Panc1 (cell line): ENCODE results near the gene CCDC40. TPM values are rescaled to one million over a fixed set of nuclear protein-coding genes. Genes with fewer than 3 reads are reported as not detected.

Experiments used
- ATAC-seq: fragments of 200-7000 bp; cut with Tn5 transposase; 2 replicates; pipeline ENCODE4 v1.9.1; 2020; ENCODE audit warnings: mild to moderate bottlenecking, moderate library complexity
- BruUV-seq: library from RNA; stranded (reverse); fragments of 400-500 nt; replicated peaks from 2 replicates; lab custom pipeline; 2021; lab: Mats Ljungman, UMichigan
- CTCF ChIA-PET: fragments of 300-600 bp; sonication (Branson Sonifier 250); formaldehyde crosslinking; loops from one replicate; lab custom pipeline; 2022; ENCODE audit warnings: antibody characterized with exemption; lab: Charles Lee
- POLR2A ChIA-PET: fragments of 300-600 bp; sonication (Branson Sonifier 250); formaldehyde crosslinking; loops from one replicate; lab custom pipeline; 2022; ENCODE audit warnings: antibody characterized with exemption; lab: Charles Lee
- DNase-seq: peaks from one replicate; pipeline ENCODE4 v3.0.0-alpha.2; 2010; ENCODE audit warnings: low read depth, low spot score
- H3K27ac ChIP-seq: 2 replicates; pipeline ENCODE4 v1.5.1; 2011; ENCODE audit warnings: mild to moderate bottlenecking, low read length, inconsistent platforms
- H3K27me3 ChIP-seq: fragments of 200-500 bp; sonication (Bioruptor generic); 2 replicates; pipeline ENCODE4 v1.6.0; 2014; ENCODE audit warnings: low read length, inconsistent platforms; ENCODE audit not compliant: control insufficient read depth, insufficient read depth
- H3K36me3 ChIP-seq: fragments of 200-500 bp; sonication (Bioruptor generic); 2 replicates; pipeline ENCODE4 v1.5.1; 2014; ENCODE audit warnings: inconsistent platforms, mild to moderate bottlenecking, low read length, moderate library complexity; ENCODE audit not compliant: control insufficient read depth, insufficient read depth
- H3K4me1 ChIP-seq: 2 replicates; pipeline ENCODE4 v1.5.1; 2011; ENCODE audit warnings: inconsistent platforms, mild to moderate bottlenecking, low read length, moderate library complexity; ENCODE audit not compliant: control insufficient read depth, insufficient read depth
- H3K4me3 ChIP-seq, 2 experiments: 2 replicates each; pipeline ENCODE4 v1.5.1; 2011 to 2012; ENCODE audit warnings: low read depth in 2 of 2, low read length in 2 of 2, mild to moderate bottlenecking in 2 of 2, inconsistent platforms in 1 of 2, moderate library complexity in 1 of 2
- H3K9me3 ChIP-seq: fragments of 200-500 bp; sonication (Bioruptor generic); 2 replicates; pipeline ENCODE4 v1.5.1; 2014; ENCODE audit warnings: low read depth, mild to moderate bottlenecking, inconsistent platforms, low read length, moderate library complexity; ENCODE audit not compliant: control insufficient read depth, insufficient read depth
- CTCF ChIP-seq: fragments of 450-650 bp; IDR thresholded peaks from 2 replicates; pipeline ENCODE4 v1.5.1; 2017; ENCODE audit warnings: mild to moderate bottlenecking
- POLR2AphosphoS5 ChIP-seq: IDR thresholded peaks from 2 replicates; pipeline ENCODE4 v1.6.1; 2012; ENCODE audit warnings: mild to moderate bottlenecking, low read depth, low read length, moderate library complexity
- REST ChIP-seq, 2 experiments: IDR thresholded peaks; 2 replicates each; pipeline ENCODE4 v1.6.1; 2011 to 2012; ENCODE audit warnings: low read depth in 2 of 2, control low read depth in 1 of 2, low read length in 1 of 2, mild to moderate bottlenecking in 1 of 2, moderate library complexity in 1 of 2; ENCODE audit not compliant: insufficient read depth in 1 of 2
- SIN3A ChIP-seq: IDR thresholded peaks from 2 replicates; pipeline ENCODE4 v1.6.1; 2012; ENCODE audit warnings: low read depth, mild to moderate bottlenecking, low read length, moderate library complexity, borderline replicate concordance; ENCODE audit not compliant: insufficient read depth
- TCF7L2 ChIP-seq: IDR thresholded peaks from 2 replicates; pipeline ENCODE4 v1.6.1; 2011; ENCODE audit warnings: mild to moderate bottlenecking, low read depth, low read length, inconsistent platforms
- in situ Hi-C: cut with HindIII; loops from 2 replicates; pipeline ENCODE4 v1.10.0; 2016; ENCODE audit warnings: low sequenced_read_pairs, low pct_unique_long_range_greater_than_20kb
- intact Hi-C: fragments of 100-400 bp; cut with micrococcal nuclease; formaldehyde crosslinking; loops from one replicate; pipeline ENCODE4 v1.10.0; 2022; ENCODE audit not compliant: unreplicated experiment
- total RNA-seq: library from RNA; stranded (reverse); gene quantifications from one replicate; pipeline ENCODE4 v1.2.1, GENCODE V29; 2021; ENCODE audit not compliant: unreplicated experiment

The CCDC40 gene
- total RNA-seq, 1 experiment from 2014 or later: 18.0 TPM

- Histone ChIP-seq H3K4me1 (peaks cover 19% of the 10 kb centered on the region), H3K36me3 (peaks cover 2% of the 10 kb centered on the region; the same call in 1 of the 2 replicates), H3K27ac (peak overlapping the region; percentile 72), H3K4me3 (peak overlapping the region; percentile 73 to 79), H3K27me3 (no peaks in the 10 kb centered on the region), H3K9me3 (no peaks in the 10 kb centered on the region)
- ChIA-PET POLR2A (interaction anchor here (0.6 kb wide), 1 partner anchor 30 kb away, joined by 6 read pairs; no protein-coding TSS in a partner anchor), CTCF (interaction anchor here (0.6 kb wide), 1 partner anchor 17 kb away, joined by 3 read pairs; no protein-coding TSS in a partner anchor)
- TF ChIP-seq POLR2AphosphoS5: 0 out of 2 replicates have a peak, but pooled peaks have one; percentile 15
- no peak for TF ChIP-seq CTCF
- no peak for DNase-seq
- no TSS peak for BruUV-seq
- in situ Hi-C loops (no loop called here), intact Hi-C loops (no loop called here)
- peak; percentile 52 for ATAC-seq
Measured at GRCh38 chr17:80036715-80037477, 454 bp downstream of the CCDC40 start.

- TF ChIP-seq CTCF (no peak), TCF7L2 (no peak), SIN3A (no peak), POLR2AphosphoS5 (no peak), REST (IDR thresholded peaks at IDR 0.05; ENCODE audit: insufficient read depth in 1 of 2, low read depth in 2 of 2, low read length in 1 of 2) (no peak)
- intact Hi-C loops: no loop called here
- Histone ChIP-seq H3K4me3 (no peak overlapping the region), H3K9me3 (no peaks in the 10 kb centered on the region), H3K4me1 (no peaks in the 10 kb centered on the region), H3K27me3 (no peaks in the 10 kb centered on the region), H3K27ac (no peak overlapping the region), H3K36me3 (no peaks in the 10 kb centered on the region)
- DNase-seq: no peak
- ATAC-seq: no peak
- CTCF ChIA-PET: interaction anchor here (0.5 kb wide), 1 partner anchor 19 kb away, joined by 3 read pairs; no protein-coding TSS in a partner anchor
- in situ Hi-C loops: no loop called here
- no TSS peak for BruUV-seq
- POLR2A ChIA-PET: no interaction called here
Measured at GRCh38 chr17:80043963-80044362, 7.5 kb downstream of the CCDC40 start.
